NOMO-1 treated with DMSO at 0.1 percent for 48 hours (cell line): ENCODE measurements around the gene PLEKHA7.

Experiments used
- DNase-seq: peaks from one replicate; lab custom pipeline; 2025; ENCODE audit not compliant: unreplicated experiment; lab: John Stamatoyannopoulos, UW

PLEKHA7 gene

DNA sequence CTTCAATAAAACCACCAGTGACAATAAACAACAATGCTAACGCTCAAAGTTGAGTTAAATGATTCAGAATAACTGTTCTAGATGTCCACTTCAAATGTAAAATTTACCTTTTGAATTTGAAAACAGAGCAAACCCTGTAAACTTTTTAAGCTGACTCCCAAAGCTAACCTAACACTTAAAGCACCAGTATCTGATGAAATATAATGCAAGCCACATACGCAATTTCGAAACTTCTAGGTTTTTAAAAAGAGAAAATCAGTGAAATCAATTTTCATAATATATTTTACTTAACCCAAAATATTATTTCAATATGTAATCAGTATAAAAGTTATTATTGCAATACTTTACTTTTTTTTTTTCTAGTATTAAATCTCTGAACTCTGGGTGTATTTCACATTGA lies 71.3 kb downstream of the PLEKHA7 start:
- DNase-seq = no peak

DNA sequence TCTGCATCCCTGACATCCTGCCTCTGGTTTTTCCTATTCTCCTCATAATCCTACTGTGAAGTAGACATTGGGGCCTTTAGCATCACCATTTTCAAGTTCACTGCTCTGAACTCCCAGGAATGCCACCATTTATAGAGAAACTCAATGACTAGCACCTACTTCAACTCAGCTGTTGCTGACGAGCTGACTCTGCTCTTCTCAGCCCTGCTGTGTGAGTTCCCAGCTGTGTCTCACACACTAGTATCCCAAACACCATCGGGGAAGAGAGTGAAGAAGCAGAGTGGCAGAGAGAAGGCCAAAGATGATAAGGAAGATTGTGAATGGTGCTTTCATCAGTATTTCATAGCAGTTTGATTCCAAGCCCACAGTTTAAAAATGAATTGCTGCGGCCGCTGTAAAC lies 71.9 kb downstream of the PLEKHA7 start:
- no peak for DNase-seq

DNA sequence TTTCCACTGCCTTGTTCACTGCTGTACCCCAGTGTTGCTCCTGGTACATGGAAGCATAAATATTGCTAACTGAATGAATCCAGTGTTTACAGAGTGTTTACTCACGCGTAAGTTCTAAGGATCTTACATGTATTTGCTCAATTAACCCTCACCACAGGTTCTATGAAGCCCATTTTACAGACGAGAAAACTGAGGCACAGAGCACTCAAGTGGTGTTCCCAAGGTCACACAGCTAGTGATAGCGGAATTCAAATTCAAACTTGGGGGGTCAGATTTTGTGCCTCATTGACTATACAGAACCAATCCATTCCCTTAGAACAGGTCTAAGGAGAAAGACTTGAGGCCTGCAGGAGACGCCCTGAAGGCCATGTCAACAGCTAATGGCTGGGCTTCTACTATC lies 72.3 kb downstream of the PLEKHA7 start:
- DNase-seq = no peak

DNA sequence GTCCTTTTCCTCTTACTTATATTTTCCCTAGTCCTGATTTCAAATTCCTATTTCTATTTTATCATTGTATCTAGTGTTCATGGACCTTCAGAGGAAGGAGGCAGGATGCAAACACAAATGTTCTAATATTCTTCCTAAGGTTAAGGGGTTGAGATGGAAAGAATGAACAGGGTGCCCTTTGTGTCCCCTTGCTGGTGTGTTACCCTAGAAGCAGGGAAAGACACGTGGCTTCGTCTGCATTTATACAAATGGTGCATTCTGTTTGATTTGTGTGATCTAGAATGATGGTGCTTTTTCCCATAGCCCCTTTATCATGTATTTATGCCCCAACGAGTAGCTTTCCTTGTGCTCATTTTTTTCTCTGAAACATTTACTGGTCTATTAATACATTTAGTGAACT lies 76.2 kb downstream of the PLEKHA7 start:
- no peak for DNase-seq

DNA sequence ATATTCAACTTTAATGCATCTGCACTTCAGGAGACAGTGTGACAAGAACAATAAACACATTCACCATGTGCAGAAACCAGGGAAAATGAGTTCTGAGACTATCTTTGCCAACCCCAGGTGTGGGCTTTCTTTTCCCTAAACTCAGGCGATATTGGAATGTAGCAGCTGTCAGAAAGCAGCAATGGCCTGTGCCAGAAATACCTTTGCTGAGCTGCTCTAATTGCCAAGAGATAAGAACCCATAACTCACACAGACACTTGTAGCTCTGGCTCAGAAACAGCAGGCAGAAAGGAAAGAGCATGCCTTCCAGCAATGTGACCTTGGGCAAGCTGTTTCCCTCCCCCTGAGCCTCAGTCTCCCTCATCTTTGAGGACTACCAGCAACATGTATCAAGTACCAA lies 77.6 kb downstream of the PLEKHA7 start:
- DNase-seq = no peak

DNA sequence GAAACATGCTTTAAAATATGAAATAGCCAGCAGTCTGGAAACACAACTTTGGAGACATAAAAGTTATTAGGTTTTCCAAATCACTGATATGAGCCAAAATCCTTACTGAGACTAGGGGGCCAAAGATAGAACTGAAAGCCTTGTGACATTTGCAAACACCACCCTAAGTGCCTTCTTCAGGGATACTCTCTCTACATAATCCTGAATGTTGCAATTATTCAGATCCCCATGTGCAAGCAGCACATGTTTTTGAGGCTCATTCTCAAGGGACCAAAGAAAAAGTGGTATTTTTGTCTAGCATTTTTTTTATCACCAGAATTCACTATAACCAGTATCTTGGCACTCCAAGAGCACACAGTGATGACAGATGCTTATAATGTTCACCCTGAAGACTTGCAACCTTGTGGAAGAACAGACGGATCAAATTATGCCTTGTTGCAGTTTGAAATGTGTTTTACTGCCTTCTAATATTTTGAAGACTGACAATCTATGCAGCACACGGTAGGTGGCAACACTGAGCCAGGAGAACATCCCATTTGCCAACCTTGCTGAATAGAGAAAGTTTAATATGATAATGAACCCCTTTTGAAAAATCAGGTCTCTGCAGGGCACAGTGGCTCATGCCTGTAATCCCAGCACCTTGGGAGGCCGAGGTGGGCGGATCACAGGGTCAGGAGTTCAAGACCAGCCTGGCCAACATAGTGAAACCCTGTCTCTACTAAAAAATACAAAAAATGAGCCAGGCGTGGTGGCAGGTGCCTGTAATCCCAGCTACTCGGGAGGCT lies 78.5 kb downstream of the PLEKHA7 start:
- peak; percentile 26 for DNase-seq

DNA sequence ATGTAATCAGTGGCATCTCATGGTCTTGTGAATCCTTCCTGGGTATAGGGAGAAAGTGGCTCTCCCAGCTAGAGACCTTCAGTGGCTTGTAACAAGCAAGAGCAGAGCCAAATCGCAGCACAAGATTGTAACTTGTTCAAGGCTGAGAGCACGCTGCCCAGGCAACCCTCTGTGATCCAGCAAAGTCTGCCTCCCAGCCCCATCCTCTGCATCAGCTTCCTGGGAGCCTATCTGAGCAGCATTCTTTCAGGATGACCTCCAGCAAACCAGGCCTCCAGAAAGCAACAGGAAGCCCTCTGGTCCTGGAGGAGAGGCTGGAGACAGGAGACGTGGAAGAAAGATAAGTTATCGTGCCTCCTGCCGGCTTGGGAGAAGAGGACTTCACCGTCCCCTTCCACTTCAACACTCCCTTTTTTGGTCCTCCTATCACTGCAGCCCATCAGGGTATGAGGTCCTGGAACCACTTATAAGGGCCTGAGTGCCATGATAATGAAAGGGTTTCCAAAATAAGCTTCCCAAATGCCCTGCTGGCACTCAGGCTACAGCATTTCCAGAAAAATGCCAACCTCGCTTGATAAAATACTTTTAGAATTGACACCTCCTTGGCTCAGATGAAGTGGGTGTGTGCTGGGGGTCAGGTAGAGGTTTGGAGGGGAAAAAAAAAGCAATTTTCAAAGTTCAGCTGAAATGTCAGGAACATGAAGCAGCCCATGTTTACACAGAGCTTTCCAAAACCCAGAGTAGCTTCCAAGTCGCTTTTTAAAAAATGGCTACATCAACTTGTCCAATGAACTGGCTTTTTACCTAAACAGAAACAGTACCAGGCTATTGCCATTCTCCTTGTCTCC lies 80.2 kb downstream of the PLEKHA7 start:
- DNase-seq = no peak

DNA sequence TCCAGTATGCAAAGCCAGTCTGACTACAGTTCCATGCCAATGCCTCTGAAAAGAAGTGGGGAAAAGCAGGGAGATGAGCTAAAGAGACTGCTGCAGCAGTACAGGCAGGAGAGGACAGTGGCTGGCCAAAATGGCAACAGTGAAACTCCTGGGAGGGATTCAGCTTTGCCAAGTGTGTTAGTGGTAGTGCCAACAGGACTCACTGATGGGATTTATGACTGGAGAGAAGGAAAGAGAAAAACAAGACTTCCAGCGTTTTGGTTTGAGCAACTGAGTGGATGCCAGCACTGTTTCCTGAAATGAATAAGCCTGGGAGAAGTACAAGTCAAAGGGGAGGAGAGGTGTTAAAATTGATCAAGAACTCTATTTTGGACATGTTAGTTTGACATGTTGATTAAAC lies 80.9 kb downstream of the PLEKHA7 start:
- DNase-seq = no peak

DNA sequence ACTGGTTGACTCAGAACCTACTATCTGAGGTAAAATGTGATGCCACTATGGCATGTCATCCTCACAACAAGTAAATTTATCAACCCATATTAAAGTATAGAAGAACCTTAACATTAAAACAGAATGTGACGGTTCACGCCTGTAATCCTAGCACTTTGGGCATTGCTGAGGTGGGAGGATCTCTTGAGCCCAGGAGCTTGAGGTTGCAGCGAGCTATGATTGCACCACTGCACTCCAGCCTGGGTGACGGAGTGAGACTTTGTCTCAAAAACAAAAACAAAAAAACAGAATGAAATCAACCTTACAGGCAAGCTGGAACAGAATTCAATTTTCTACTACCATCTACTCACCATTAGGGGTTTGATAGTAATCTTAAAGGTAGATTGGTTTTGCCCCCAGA lies 86.2 kb downstream of the PLEKHA7 start:
- no peak for DNase-seq

DNA sequence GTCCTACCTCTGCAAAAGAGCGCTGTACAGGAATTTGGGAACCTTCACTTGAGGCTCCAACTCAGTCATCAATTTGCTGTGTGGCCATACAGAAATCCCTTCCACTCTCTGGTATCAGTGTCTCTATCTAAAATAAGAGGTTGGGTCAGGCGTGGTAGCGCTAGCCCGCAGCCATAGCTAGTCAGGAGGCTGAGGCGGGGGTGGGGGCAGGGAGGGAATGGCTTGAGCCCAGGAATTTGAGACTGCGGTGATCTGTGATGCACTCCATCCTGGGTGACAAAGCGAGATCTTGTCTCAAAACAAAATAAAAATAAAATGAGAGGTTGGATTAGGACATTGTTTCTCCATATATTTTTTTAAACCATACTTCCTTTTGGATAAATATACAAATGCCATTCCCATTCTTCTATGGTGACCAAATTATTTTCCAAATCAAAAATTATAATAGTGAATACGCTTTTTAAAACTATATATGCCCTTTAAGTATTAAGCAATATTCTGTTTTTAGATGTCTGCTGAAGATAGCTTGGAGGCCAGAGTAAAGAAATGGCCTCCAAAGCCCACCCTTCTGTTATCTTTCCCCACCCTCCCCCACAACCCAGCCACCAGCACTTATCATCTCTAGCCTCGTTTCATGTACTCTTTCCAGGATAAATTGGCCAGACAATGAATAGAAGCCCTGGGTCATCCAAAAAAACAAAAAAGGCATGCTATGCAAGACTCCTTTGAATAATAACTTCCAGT lies 87.2 kb downstream of the PLEKHA7 start:
- no peak for DNase-seq

DNA sequence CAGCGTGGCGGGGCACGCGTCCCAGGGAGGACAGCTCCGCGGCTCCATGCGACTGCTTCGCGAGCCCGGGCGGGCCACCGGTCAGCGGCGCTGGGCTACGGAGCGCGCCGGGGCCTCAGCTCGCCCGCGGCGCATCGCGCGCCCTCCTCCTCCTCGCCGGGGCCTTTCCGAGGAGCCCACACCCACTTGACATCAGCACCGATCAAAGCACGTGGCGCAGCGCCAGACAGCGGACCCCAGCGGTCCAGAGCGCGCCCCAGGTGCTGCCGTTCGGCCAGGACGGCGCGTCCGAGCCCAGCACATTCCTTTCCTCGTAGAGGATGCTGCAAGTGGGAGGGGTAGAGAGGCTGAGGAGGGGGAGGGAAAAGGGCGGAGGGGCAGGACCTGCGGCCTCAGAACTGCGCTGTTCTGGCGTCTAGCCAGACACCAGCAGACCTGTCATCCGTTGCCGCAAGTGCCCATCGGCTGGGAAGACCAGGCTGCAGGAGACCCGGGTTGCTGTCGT lies 88.6 kb downstream of the PLEKHA7 start:
- no peak for DNase-seq

DNA sequence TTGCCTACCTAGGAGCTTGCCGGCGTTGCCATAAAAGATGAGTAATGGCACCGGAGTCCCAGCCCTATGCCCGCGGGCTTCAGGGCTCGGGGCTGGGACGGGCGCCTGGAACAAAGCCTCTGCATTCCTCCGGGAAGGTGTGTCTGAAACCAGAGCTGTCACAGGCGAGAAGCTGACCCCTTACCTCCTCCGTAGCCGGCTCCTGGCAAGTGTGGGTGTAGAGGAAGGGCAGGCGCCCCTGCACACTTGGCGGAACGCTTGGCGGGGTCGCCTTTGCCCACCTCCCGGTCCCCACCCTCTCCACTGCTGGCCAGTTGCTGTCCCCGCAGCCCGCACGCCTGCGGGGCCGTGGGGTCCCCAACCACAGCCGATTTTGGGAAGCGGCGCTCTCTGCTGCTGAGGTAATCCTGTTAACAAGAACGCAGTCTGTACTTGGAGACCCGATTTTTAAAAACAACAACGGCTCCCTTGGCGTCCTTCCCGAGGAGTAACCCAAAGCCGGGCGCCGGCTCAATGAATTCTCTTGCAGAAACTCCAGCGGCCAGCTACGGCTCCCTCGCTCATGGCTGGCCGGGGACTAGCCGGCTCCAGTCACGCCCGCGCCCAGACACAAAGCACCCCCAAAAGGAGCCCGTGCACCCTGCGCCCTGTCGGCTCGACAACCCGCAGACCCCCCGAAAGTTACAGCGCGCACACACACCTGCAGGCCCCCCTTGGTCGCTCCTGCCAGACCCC lies 89.2 kb downstream of the PLEKHA7 start:
- DNase-seq = no peak

DNA sequence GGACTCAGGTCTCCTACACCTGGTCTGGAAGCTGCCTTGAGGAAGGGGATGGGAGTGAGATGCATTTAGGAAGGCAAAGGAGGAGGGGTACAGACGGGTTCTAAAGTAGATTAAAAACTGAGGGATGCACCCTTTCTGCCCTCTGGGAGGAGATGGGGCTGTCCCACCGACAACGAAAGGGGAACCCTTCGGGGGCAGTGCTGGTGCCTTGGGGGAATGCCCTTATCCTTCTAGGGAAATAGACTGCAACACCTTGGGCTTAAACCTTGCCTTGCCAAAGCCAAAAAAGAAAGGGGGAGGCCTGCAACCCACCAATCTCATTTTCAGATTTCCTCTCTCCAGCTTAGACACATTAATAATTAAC lies 89.8 kb downstream of the PLEKHA7 start:
- DNase-seq = no peak

DNA sequence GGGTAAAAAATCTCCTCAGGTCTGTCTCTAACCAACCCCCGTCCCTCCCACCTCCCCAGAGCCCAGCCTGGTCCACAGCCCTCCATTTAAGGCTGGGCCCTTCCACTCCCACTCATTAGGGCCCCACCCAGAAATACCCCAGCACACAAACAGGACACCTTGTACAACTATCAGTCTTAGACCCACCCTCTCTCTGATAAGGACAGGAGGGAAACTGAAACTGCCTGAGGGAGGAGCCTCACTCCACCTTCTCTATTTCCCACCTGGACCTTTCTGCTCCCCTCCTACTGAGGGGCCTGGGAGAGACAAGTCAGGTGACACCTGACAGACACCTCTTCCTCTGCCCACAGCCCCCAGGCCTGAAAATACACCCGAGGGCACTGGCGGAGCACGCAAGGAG lies 90.2 kb downstream of the PLEKHA7 start:
- no peak for DNase-seq

DNA sequence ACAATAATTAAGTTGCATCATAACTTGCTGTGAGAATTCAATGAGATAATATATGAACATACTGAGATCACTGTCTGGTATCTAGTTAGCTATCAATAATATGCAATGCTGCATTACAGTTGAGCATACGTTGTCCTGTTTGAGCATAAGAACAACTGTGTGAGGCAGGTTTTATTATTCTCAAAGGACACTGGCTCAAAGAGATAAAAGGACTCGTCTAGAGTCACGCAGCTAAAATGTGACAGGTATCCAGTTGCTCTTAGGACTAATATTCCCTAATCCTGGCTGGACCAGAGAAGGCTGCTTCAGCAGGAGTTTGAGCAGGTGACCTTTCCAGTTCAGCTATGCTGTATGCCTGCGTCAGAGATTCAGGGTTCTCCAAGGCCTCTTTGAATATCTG lies 92.5 kb downstream of the PLEKHA7 start:
- DNase-seq = no peak

DNA sequence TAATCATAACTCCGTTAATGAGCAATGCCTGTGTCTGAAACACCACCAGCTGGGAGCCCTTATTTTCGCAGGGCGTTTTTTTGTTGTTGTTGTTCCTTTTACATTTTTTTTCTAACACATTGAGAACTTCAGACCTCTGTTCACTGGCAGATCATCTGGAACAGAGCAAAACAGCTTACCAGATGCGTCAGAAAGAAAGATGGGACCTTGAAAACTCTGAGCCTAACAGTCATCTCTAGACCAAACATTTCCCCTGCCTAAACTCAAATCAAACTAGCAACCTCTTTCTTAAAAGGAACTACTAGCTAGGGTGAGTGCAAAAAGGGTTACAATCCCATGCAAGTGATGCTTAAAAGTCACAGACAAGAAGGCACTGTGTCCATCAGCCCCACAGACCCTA lies 93.2 kb downstream of the PLEKHA7 start:
- no peak for DNase-seq

DNA sequence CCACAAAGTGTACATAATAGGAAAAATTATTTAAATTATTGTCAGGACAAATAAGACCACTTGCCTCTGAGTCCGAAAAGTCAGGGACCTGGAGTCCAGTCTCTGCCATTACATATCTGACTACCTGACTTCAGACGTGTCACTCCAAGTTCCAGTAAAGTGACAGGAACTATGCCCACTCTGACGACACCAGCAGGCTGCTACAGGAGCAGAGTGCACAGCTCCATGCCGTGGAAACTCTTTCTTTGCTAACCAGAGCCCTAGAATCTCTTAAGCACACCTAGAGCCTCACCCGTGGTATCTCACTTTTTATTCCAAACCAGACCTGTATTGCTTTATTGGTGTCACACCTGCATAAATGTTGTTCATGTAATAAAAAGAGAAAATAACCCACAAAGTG lies 93.7 kb downstream of the PLEKHA7 start:
- no peak for DNase-seq

DNA sequence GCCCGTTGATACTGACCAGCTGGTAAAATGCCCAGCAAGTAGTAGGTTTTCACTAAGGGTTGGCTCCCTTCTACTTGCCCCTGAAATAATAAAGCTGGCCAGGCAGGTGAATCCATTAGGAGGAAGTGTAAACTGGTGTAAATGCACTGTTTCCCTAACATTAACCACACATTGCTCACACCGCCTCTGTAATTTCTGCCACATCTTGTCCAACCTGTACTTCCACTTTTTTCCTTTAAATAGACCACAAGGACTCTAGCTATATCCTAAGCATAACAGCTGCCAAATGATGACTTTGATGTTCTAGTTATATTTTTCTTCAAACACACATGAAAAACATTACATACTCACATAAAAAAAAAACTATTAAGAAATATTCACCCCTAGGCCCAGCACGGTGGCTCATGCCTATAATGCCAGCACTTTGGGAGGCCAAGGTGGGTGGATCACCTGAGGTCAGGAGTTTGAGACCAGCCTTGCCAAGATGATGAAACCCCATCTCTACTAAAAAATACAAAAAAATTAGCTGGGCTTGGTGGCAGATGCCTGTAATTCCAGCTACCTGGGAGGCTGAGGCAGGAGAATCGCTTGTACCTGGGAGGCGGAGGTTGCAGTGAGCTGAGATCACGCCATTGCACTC lies 95.6 kb downstream of the PLEKHA7 start:
- peak; percentile 16 for DNase-seq

DNA sequence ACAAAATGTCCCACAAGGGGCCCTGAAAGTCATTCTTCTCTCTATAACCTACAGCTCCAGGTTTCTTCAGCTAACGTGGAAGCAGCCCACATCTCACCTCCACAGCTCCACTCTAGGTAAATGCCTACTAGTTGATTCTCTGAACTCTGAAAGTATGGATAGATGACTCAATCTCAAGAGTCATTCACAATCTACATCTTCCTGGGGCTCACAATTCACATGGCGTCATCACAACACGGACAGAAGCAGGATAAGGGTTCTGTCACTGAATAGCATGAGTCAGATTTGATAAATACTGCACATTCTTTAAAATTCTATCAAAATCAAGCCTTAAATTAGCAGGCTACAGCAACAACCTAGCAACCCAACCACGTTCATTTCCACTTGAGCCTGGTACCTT lies 96.3 kb downstream of the PLEKHA7 start:
- DNase-seq = no peak

DNA sequence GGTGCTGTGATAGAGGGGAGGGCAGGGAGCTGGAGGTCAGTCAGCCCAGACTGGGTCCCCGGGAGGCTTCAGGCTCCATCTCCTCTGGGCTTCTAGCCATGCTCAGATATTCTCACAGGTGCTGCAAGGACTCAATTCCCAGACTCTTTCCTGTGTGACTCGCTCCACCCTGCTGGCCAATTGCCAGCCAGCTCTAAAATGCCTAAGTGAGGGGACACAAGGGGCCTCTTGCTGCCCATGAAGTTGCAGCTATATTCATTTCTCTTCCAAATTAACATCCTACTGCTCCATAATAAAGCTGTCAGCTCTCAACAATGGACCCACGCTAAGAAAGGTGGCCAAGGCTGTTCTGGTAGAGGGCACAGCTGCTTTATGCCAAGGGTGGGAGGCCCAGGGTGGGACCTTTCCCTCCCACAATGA lies 101.5 kb downstream of the PLEKHA7 start:
- no peak for DNase-seq
